Measurements from ENCODE around the gene AK5. TPM values are rescaled to one million over a fixed set of nuclear protein-coding genes. Genes with fewer than 3 reads are reported as not detected.

Gene AK5
- total RNA-seq, 1 donor from 2014 or later = 0.91 TPM

GRCh38 chr1:77347646-77348045, 65.8 kb downstream of the AK5 start:
- no peaks in the 10 kb centered on the region for H3K36me3 Mint-ChIP-seq (ENCODE audit: unreplicated experiment)
- H3K4me3 Mint-ChIP-seq (ENCODE audit: unreplicated experiment) = no peak overlapping the region
- no peak for DNase-seq
- H3K4me1 Mint-ChIP-seq (ENCODE audit: low read depth, unreplicated experiment) = peaks cover 28% of the 10 kb centered on the region
- H3K27ac Mint-ChIP-seq (ENCODE audit: unreplicated experiment) = peak overlapping the region; percentile 31
- peaks cover 3% of the 10 kb centered on the region for H3K9me3 Mint-ChIP-seq (ENCODE audit: unreplicated experiment)
- H3K27me3 Mint-ChIP-seq (ENCODE audit: unreplicated experiment) = peaks cover 7% of the 10 kb centered on the region
- no peak for TF ChIP-seq CTCF (IDR thresholded peaks at IDR 0.05; ENCODE audit: partially characterized antibody, unreplicated experiment)

GRCh38 chr1:77348549-77348948, 66.7 kb downstream of the AK5 start:
- Mint-ChIP-seq H3K27me3 (ENCODE audit: unreplicated experiment) (peaks cover 8% of the 10 kb centered on the region), H3K4me1 (ENCODE audit: low read depth, unreplicated experiment) (peaks cover 28% of the 10 kb centered on the region), H3K27ac (ENCODE audit: unreplicated experiment) (no peak overlapping the region), H3K36me3 (ENCODE audit: unreplicated experiment) (no peaks in the 10 kb centered on the region), H3K9me3 (ENCODE audit: unreplicated experiment) (peaks cover 3% of the 10 kb centered on the region), H3K4me3 (ENCODE audit: unreplicated experiment) (no peak overlapping the region)
- DNase-seq = no peak
- TF ChIP-seq CTCF (IDR thresholded peaks at IDR 0.05; ENCODE audit: partially characterized antibody, unreplicated experiment) = no peak

DNA sequence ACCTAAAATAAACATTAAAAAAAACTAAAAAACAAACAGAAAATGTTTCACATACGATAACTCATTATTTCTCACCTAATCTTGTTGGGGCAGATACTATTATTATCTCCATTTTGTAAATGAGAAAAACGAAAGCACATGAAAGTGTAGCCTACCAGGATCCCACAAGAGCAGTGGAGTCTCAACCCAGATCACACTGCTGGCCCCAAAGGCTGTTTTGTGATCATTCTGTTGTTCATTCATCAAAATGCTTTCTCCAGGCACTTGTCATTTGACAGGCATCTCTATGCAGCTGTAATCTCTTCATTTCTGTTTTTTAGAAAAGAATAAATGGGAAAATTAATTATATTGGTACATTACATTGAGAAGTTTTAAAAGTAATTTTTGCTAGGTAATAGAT, 67.5 kb downstream of the AK5 start:
- no peak for DNase-seq
- Mint-ChIP-seq H3K27ac (ENCODE audit: unreplicated experiment) (no peak overlapping the region), H3K36me3 (ENCODE audit: unreplicated experiment) (no peaks in the 10 kb centered on the region), H3K9me3 (ENCODE audit: unreplicated experiment) (peaks cover 3% of the 10 kb centered on the region), H3K4me3 (ENCODE audit: unreplicated experiment) (no peak overlapping the region), H3K27me3 (ENCODE audit: unreplicated experiment) (peaks cover 9% of the 10 kb centered on the region), H3K4me1 (ENCODE audit: low read depth, unreplicated experiment) (peaks cover 28% of the 10 kb centered on the region)
- TF ChIP-seq CTCF (IDR thresholded peaks at IDR 0.05; ENCODE audit: partially characterized antibody, unreplicated experiment) = no peak

- H3K27me3 Mint-ChIP-seq (ENCODE audit: unreplicated experiment) = peaks cover 9% of the 10 kb centered on the region
- peaks cover 28% of the 10 kb centered on the region for H3K4me1 Mint-ChIP-seq (ENCODE audit: low read depth, unreplicated experiment)
- H3K9me3 Mint-ChIP-seq (ENCODE audit: unreplicated experiment) = peaks cover 3% of the 10 kb centered on the region
- peak overlapping the region; percentile 90 for H3K27ac Mint-ChIP-seq (ENCODE audit: unreplicated experiment)
- peak; percentile 19 for DNase-seq
- peak overlapping the region; percentile 16 for H3K4me3 Mint-ChIP-seq (ENCODE audit: unreplicated experiment)
- H3K36me3 Mint-ChIP-seq (ENCODE audit: unreplicated experiment) = no peaks in the 10 kb centered on the region
- no peak for TF ChIP-seq CTCF (IDR thresholded peaks at IDR 0.05; ENCODE audit: partially characterized antibody, unreplicated experiment)
These were observed 68.4 kb downstream of the AK5 start for GRCh38 chr1:77350012-77350770.

DNA sequence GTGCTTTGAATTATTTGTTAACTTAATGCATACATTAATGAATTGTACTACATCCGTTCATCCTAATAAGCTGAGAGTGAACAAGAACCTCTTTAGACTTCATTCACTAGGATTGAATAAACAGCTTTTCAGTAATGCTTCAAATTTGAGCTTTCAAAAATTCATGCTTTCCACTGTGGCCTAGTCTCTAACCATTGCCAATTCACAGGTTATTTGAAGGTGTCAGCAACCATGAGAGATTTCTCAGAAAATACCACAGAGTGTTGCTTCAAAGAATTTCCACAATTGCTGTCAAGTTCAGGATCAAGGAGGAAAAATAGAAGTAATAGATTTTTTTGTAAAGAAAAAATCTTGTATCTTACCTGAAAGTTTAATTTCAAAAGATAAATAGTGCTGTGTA, 72.7 kb downstream of the AK5 start:
- Mint-ChIP-seq H3K4me1 (ENCODE audit: low read depth, unreplicated experiment) (peaks cover 11% of the 10 kb centered on the region), H3K4me3 (ENCODE audit: unreplicated experiment) (no peak overlapping the region), H3K27ac (ENCODE audit: unreplicated experiment) (no peak overlapping the region), H3K36me3 (ENCODE audit: unreplicated experiment) (no peaks in the 10 kb centered on the region), H3K27me3 (ENCODE audit: unreplicated experiment) (peaks cover 9% of the 10 kb centered on the region), H3K9me3 (ENCODE audit: unreplicated experiment) (peaks cover 3% of the 10 kb centered on the region)
- no peak for DNase-seq
- TF ChIP-seq CTCF (IDR thresholded peaks at IDR 0.05; ENCODE audit: partially characterized antibody, unreplicated experiment) = no peak

All from glutamatergic neuron (in vitro differentiated cells).